H9 (cell line): ENCODE data around the gene IL1R2. TPM values are rescaled to one million over a fixed set of nuclear protein-coding genes. Genes with fewer than 3 reads are reported as not detected.

Experiments used
- DNase-seq: peaks from one replicate; pipeline ENCODE4 v3.0.0-alpha.2; 2017
- H2AFZ ChIP-seq: one replicate; pipeline ENCODE4 v1.6.1; 2013; ENCODE audit warnings: mild to moderate bottlenecking, low read length, control low read depth, moderate library complexity
- H2AK5ac ChIP-seq: 2 replicates; pipeline ENCODE4 v1.6.1; 2013; ENCODE audit warnings: low read length, control low read depth, mixed read lengths; ENCODE audit not compliant: insufficient read length
- H2BK120ac ChIP-seq: one replicate; pipeline ENCODE4 v1.6.1; 2013; ENCODE audit warnings: low read depth, mild to moderate bottlenecking, low read length, control low read depth, inconsistent platforms; ENCODE audit not compliant: poor library complexity, severe bottlenecking
- H2BK12ac ChIP-seq: 2 replicates; pipeline ENCODE4 v1.6.1; 2013; ENCODE audit warnings: low read length, control low read depth, mixed read lengths, low read depth; ENCODE audit not compliant: insufficient read length
- H2BK15ac ChIP-seq: 2 replicates; pipeline ENCODE4 v1.6.1; 2013; ENCODE audit warnings: low read depth, low read length, control low read depth
- H2BK20ac ChIP-seq: one replicate; pipeline ENCODE4 v1.6.1; 2013; ENCODE audit warnings: low read depth, mild to moderate bottlenecking, low read length, control low read depth, inconsistent platforms; ENCODE audit not compliant: poor library complexity, severe bottlenecking
- H2BK5ac ChIP-seq: 2 replicates; pipeline ENCODE4 v1.6.1; 2013; ENCODE audit warnings: low read length, control low read depth, mixed read lengths; ENCODE audit not compliant: insufficient read length
- H3K14ac ChIP-seq: 2 replicates; pipeline ENCODE4 v1.6.1; 2013; ENCODE audit warnings: low read length, control low read depth; ENCODE audit not compliant: insufficient read depth
- H3K18ac ChIP-seq: 2 replicates; pipeline ENCODE4 v1.6.1; 2013; ENCODE audit warnings: low read depth, mild to moderate bottlenecking, mixed read lengths, low read length, control low read depth; ENCODE audit not compliant: insufficient read length
- H3K23ac ChIP-seq: 2 replicates; pipeline ENCODE4 v1.6.1; 2013; ENCODE audit warnings: low read length, control low read depth, mixed read lengths, low read depth; ENCODE audit not compliant: insufficient read length
- H3K23me2 ChIP-seq: 2 replicates; pipeline ENCODE4 v1.6.1; 2013; ENCODE audit warnings: low read depth, mild to moderate bottlenecking, mixed read lengths, low read length, control low read depth; ENCODE audit not compliant: insufficient read length, poor library complexity, severe bottlenecking
- H3K27ac ChIP-seq: 2 replicates; pipeline ENCODE4 v1.5.1; 2013; ENCODE audit warnings: low read length, control low read depth, mixed read lengths, low read depth; ENCODE audit not compliant: insufficient read length
- H3K27me3 ChIP-seq: 2 replicates; pipeline ENCODE4 v1.6.1; 2013; ENCODE audit warnings: low read length, control low read depth, inconsistent platforms; ENCODE audit not compliant: insufficient read depth
- H3K4ac ChIP-seq: 2 replicates; pipeline ENCODE4 v1.6.1; 2013; ENCODE audit warnings: low read depth, mild to moderate bottlenecking, control low read depth, inconsistent platforms, low read length, moderate library complexity
- H3K4me1 ChIP-seq: 2 replicates; pipeline ENCODE4 v1.6.1; 2013; ENCODE audit warnings: low read length, control low read depth, inconsistent platforms; ENCODE audit not compliant: insufficient read depth
- H3K4me2 ChIP-seq: 2 replicates; pipeline ENCODE4 v1.6.1; 2013; ENCODE audit warnings: low read length, control low read depth, mixed read lengths; ENCODE audit not compliant: insufficient read length, insufficient read depth
- H3K56ac ChIP-seq: 2 replicates; pipeline ENCODE4 v1.6.1; 2013; ENCODE audit warnings: low read depth, mild to moderate bottlenecking, mixed read lengths, low read length, control low read depth; ENCODE audit not compliant: insufficient read length
- H3K79me1 ChIP-seq: 2 replicates; pipeline ENCODE4 v1.6.1; 2013; ENCODE audit warnings: low read depth, mild to moderate bottlenecking, moderate library complexity, low read length, control low read depth, inconsistent platforms; ENCODE audit not compliant: insufficient read depth, poor library complexity, severe bottlenecking
- H3K79me2 ChIP-seq: 2 replicates; pipeline ENCODE4 v1.6.1; 2013; ENCODE audit warnings: low read length, control low read depth, inconsistent platforms; ENCODE audit not compliant: insufficient read depth
- H3K9ac ChIP-seq: 2 replicates; pipeline ENCODE4 v1.6.1; 2013; ENCODE audit warnings: low read length, control low read depth, mixed read lengths; ENCODE audit not compliant: insufficient read length; ENCODE audit errors: extremely low read depth
- H3K9me3 ChIP-seq: one replicate; pipeline ENCODE4 v1.6.1; 2013; ENCODE audit warnings: low read depth, low read length, inconsistent platforms; ENCODE audit not compliant: control insufficient read depth
- H3T11ph ChIP-seq: one replicate; pipeline ENCODE4 v1.6.1; 2013; ENCODE audit warnings: mild to moderate bottlenecking, low read length, control low read depth, inconsistent platforms
- H4K20me1 ChIP-seq: one replicate; pipeline ENCODE4 v1.6.1; 2013; ENCODE audit not compliant: control insufficient read depth, insufficient read length, insufficient read depth
- H4K5ac ChIP-seq: 2 replicates; pipeline ENCODE4 v1.6.1; 2013; ENCODE audit warnings: low read depth, mild to moderate bottlenecking, mixed read lengths, low read length, control low read depth; ENCODE audit not compliant: insufficient read length
- H4K8ac ChIP-seq: replicated peaks from 2 replicates; pipeline ENCODE4 v1.6.1; 2013; ENCODE audit warnings: low read length, control low read depth, mixed read lengths, low read depth; ENCODE audit not compliant: insufficient read length
- H4K91ac ChIP-seq: 2 replicates; pipeline ENCODE4 v1.6.1; 2013; ENCODE audit warnings: low read depth, mild to moderate bottlenecking, moderate library complexity, mixed read lengths, low read length, control low read depth; ENCODE audit not compliant: insufficient read length
- H3K27ac Mint-ChIP-seq, 3 experiments: 2 replicates in 2 of 3; 3 replicates in 1 of 3; pipeline ENCODE4 v1.8.0; 2020 to 2021; ENCODE audit warnings: mixed read lengths in 3 of 3, mild to moderate bottlenecking in 1 of 3, moderate library complexity in 1 of 3
- H3K27me3 Mint-ChIP-seq: 2 replicates; pipeline ENCODE4 v1.8.0; 2021; ENCODE audit warnings: low read depth, mild to moderate bottlenecking, moderate library complexity, mixed read lengths
- H3K36me3 Mint-ChIP-seq, 3 experiments: 2 replicates in 2 of 3; 3 replicates in 1 of 3; pipeline ENCODE4 v1.8.0; 2020 to 2021; ENCODE audit warnings: low read depth in 3 of 3, mixed read lengths in 3 of 3; ENCODE audit not compliant: insufficient read depth in 1 of 3
- H3K4me1 Mint-ChIP-seq, 2 experiments: 2 replicates each; pipeline ENCODE4 v1.8.0; 2020; ENCODE audit warnings: mixed read lengths in 2 of 2
- H3K4me3 Mint-ChIP-seq, 2 experiments: 2 replicates in 1 of 2; 3 replicates in 1 of 2; pipeline ENCODE4 v1.8.0; 2020 to 2021; ENCODE audit warnings: mild to moderate bottlenecking in 2 of 2, mixed read lengths in 2 of 2, moderate library complexity in 1 of 2
- H3K9me3 Mint-ChIP-seq, 2 experiments: 2 replicates in 1 of 2; 3 replicates in 1 of 2; pipeline ENCODE4 v1.8.0; 2020; ENCODE audit warnings: mild to moderate bottlenecking in 2 of 2, mixed read lengths in 2 of 2, moderate library complexity in 1 of 2
- CTCF ChIP-seq: fragments of 200-600 bp; sonication (generic); conservative IDR thresholded peaks from 3 replicates; pipeline ENCODE4 v1.8.0; 2021; ENCODE audit warnings: antibody characterized with exemption, mild to moderate bottlenecking
- WGBS: extraction: QIAGEN DNeasy Blood & Tissue Kit; methylation state at CpG from one replicate; pipeline ENCODE4 v1.1.7; 2013; ENCODE audit warnings: missing lambda C conversion rate, low lambda C conversion rate, mixed read lengths; ENCODE audit not compliant: insufficient read length; ENCODE audit errors: extremely low coverage; 5-methylcytosine and 5-hydroxymethylcytosine counted together
- total RNA-seq: library from RNA; stranded (reverse); gene quantifications from 2 replicates; pipeline ENCODE4 v1.2.1, GENCODE V29; 2021

Gene IL1R2
- total RNA-seq, 1 experiment from 2014 or later, result not detected

- Histone ChIP-seq H3K9ac (no peak overlapping the region), H2AFZ (no peak overlapping the region)
- H3K27ac Mint-ChIP-seq, result no peak overlapping the region
Observed at GRCh38 chr2:102033031-102033749, 41.4 kb downstream of the IL1R2 start.

More at GRCh38 chr2:102033031-102033749, 41.4 kb downstream of the IL1R2 start:
- H3K27ac ChIP-seq, result no peak overlapping the region
- DNase-seq, result no peak
- H4K20me1 ChIP-seq, result no peaks in the 10 kb centered on the region
- no peak overlapping the region for H4K5ac ChIP-seq
- no peak overlapping the region for H4K8ac ChIP-seq
- Mint-ChIP-seq H3K4me1 (peaks cover 17 to 18% of the 10 kb centered on the region in 2 experiments), H3K4me3 (no peak overlapping the region), H3K9me3 (peaks cover 0 to 7% of the 10 kb centered on the region in 2 experiments; a peak in 2 of 5 replicates), H3K27me3 (peaks cover 5% of the 10 kb centered on the region), H3K36me3 (no peaks in the 10 kb centered on the region; a peak in 1 of 7 replicates)
- no peak overlapping the region for H3T11ph ChIP-seq
- no peak overlapping the region for H3K18ac ChIP-seq
- no peak overlapping the region for H4K91ac ChIP-seq
- no peak overlapping the region for H3K14ac ChIP-seq
- no peak overlapping the region for H3K56ac ChIP-seq
- H2BK20ac ChIP-seq, result no peak overlapping the region
- WGBS, result no CpG with 5 or more reads among the region's 10 CpGs
- H3K23me2 ChIP-seq, result no peaks in the 10 kb centered on the region
- 0 out of 2 replicates have a peak, but pooled peaks cover 3% of the 10 kb centered on the region for H3K4me1 ChIP-seq
- no peak overlapping the region for H3K23ac ChIP-seq
- TF ChIP-seq CTCF, result no peak
- H2BK15ac ChIP-seq, result no peak overlapping the region
- no peak overlapping the region for H2BK12ac ChIP-seq
- H2AK5ac ChIP-seq, result no peak overlapping the region
- no peak overlapping the region for H3K4ac ChIP-seq
- H3K79me1 ChIP-seq, result no peaks in the 10 kb centered on the region
- H3K79me2 ChIP-seq, result no peaks in the 10 kb centered on the region
- no peaks in the 10 kb centered on the region for H3K27me3 ChIP-seq
- H3K4me2 ChIP-seq, result no peak overlapping the region
- H3K9me3 ChIP-seq, result no peaks in the 10 kb centered on the region
- H2BK5ac ChIP-seq, result no peak overlapping the region
- H2BK120ac ChIP-seq, result no peak overlapping the region
